ENCODE data around the gene USH1G.

Gene USH1G

DNA sequence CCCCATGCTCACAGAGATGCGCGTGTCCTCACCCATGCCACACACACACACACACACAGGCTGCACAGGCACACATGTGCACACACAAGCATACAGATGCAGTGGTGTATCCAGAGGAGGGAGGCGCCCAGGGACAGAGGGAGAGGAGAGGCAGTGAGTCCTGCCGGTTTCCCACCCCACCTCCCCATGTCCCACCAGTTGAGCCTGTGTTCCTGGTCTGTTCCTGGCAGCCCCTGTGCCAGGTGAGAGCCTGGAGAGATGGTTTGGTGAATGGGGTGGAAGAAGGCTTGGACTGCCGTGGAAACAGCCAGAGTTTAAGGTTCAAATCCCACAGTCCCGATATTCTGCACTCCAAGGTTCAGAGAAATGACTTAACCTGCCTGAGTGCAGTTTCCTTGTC, 19.4 kb downstream of the USH1G start:
- no peak for DNase-seq (ENCODE audit: low read depth in 3 of 3)

DNA sequence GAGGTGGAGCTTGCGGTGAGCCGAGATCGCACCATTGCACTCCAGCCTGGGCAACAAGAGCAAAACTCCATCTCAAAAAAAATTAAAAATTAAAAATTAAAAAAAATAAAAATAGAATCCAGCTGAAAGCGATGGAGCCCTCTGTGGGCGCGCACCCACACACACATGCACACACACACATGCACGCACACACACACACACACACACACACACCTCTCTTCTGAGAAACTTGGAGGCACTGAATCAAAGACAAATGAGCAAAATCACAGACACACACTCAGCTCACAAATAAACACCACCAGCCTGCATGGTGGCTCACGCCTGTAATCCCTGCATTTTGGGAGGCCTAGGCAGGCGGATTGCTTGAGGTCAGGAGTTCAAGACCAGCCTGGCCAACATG, 20.0 kb downstream of the USH1G start:
- DNase-seq (ENCODE audit: low read depth in 3 of 3), result no peak

DNA sequence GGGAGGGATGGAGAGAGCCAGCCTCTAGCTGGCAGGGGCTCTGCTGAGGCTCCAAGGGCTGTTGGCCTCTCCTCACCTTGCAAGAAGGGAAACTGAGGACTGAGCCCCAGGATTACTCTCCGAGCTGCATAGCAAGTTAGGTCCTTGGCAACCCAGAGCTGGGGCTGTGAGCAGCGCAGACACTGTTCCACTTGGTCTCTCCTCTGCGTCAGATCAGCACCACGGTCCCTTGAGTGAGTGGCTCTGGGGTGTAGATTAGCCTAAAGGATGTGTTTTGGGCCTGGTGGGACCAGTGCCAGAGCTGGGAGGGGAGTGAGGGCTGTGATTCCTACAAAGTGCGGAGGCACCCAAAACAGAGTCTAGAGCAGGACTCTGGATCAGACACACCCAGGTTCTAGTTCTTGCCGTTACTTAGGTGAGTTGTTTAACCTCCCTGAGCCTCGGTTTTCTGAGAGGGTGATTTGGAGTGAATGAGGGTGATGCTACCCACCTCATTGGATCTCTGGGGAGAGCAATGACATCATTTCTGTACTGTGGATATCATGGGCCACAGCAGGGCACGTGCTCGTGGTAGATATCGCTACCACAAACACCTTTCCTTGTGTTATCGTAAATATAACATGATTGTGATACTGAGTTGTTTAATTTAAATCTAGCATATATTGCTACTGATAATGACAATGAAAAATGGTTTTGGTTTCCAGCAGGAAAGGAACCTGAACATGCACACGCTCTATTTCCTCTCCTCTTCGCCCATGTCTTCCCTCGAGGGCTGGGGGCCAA, 21.5 kb downstream of the USH1G start:
- no peak for DNase-seq (ENCODE audit: low read depth in 3 of 3)

DNA sequence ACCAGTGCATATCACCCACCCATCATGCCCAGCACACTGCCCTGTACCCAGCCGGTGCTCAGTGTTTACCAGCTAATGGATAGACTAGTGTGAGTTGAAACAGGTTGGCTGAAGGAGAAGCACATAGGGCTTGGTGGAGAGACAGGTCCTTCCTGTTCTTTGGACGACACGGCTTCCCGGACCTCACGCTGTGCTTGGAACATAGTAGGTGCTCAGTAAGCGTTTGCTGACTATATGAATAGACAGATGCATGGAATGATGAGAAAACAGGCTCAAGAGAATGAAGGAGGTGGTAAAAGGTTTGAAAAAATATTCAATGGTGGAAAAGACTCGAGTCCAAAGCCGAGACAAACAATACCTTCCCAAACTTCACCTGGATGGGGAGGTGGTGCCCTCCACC, 22.8 kb downstream of the USH1G start:
- DNase-seq (ENCODE audit: low read depth in 3 of 3), result no peak

DNA sequence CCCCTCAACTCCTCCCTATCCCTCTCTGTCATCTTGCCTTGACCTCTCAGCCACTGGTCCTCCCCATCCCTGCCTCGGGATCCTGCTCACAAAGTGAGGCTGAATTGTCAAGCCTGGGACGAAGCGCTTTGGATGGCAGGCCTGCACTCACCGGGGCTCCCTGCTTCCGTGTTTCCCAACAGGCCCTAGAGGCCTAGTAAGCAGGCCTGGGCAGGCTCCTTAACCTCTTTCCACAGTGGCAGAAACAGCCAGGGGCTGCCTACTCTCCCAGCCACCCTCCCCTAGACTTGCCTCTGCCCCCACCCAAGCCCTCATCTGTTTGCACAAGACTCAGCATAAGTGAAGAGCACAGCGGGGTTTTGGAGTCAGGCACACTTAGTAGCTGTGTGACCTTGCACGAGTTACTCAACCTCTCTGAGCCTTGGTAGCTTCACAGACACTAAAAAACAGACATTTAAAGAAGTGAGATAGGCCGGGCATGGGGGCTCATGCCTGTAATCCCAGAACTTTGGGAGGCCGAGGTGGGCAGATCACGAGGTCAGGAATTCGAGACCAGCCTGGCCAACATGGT, 24.6 kb downstream of the USH1G start:
- no peak for DNase-seq (ENCODE audit: low read depth in 3 of 3)

DNA sequence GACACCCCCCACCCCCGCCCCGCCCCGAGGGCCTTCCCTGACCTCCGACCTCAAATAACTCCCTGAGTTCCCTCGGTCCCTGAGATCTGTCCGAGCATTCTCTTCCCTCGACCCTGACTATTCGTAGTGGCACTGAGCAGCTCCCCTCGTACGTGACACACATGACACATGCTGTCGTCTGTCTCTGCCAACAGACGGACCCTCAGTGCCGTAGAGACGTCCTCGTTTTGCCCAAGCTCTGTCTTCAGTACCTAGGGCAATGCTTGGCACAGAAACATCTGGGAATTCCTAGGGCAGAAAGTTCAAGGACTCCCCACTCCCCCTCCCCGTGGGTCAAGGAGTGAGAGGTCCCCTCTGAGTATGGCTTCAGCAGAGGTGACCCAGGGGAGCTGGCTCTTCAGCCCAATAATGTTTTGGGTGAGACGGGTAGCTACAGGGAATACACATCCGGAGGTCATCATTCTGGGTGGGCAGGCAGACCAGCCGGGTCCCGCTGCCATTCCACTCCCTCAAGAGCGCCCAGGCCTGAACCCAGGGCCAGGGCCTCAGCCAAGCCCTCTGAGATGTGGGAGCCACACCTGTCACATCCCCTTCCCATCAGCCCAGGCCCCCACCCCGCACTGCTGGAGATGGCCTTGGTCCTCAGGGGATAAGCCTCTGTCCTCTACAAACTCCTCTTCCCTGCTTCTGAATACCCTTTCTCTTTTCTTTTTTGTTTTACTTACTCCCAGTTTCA, 29.0 kb downstream of the USH1G start:
- DNase-seq (ENCODE audit: low read depth in 3 of 3), result no peak

DNA sequence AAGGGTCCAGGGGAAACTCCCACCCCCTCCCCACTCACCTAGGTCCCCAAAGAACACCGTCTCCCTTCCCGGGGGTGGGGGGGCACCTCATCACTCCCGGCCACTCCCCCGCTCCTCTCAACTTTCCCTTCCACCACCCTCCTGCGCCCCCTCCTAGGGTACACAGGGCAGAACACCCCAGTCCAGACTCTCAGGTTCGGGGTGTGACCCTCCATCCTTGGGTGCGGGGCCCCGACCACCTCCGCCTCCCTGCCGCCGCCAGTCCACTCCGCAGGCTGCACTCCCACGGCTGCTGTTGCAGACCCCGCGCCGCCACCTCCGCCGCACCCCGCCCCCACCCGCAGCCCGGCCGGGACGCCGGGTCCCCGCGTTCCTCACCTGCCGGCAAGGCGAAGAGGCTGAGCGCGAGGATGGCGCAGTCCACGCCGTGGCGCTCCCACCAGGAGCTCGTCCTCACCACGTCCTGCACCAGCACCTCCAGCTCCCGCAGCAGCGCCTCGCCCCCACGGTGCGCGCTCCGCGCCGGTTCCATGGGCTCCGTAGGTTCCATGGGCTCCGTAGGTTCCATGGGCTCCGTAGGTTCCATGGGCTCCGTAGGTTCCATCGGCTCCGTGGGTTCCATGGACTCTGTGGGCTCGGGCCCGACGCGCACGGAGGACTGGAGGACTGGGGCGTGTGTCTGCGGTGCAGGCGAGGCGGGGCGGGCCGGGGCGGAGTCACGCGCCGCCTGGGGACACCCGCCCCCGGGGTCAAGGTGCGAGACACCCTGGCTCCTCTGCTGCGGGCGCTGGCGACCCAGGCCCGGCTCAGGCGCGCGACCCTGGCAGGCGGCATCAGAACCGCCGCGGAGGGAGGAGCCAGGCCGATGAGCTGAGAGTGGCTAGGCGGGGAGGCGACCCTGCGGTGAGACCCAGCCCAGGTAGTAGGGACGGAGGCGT, 29.8 kb downstream of the USH1G start, which contains the start of gene FADS6:
FADS6 (minus strand) TSS at position 660 of the 938 bp plus-strand sequence; CDS start at position 622, 38 bp downstream.
- DNase-seq (ENCODE audit: low read depth in 3 of 3), result no peak

DNA sequence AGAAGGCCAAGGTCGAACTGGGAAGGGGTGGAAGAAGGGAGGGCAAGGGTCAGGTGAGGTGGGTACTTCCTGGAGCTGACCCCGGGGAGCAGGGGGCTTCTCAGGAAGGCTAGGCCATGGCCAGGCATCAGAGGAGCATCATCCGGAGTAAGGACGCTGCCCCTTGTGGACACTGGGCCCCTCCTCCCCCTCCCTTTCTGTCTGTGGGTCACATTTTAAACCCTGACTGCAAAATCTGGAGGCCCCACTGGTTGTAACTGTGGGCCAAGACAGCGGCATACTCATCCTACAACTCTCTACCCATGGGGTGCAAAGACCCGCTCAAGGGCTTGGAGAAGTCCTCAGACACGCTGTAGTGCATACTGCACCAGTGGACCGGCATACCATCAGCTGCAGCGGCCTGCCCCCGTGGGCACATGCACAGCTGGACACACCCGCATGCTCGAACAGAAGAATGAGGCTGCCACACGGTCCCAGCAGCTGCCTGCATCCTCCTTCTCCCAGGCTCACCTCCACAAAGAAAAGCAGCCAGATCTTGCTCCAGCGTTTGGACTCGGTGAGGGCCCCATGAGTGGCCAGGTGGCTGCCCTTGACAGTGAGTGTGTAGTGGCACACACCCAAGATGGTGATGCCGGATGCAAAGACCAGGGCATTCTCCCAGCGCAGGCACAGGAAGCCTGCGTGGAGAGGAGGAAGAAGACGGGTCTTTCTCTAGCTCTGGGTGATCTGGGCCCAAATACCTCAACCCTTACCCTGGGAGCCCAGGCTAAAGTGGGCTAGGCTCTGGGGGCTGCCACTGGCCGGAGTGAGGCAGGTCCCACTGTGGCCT, 30.8 kb downstream of the USH1G start:
- no peak for DNase-seq (ENCODE audit: low read depth in 3 of 3)

DNA sequence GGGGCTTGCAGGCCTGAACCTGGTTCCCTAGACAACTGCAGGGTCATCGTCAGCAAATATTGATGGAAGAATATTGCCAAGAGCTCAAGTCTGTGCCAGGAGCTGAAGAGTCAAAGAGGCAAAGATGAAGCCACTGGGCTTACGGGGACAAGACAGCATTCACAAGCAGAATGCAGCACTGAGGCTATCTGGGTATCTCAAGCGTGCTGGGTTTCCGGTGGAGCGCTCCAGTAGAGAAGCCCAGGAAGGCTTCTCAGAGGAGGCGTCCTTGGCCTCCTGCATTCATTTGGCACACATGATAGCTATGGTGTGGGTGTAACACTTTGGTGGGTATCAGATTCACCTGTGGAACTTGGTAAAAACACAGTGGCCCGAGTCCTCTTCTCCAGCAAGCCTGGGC, 32.5 kb downstream of the USH1G start:
- DNase-seq (ENCODE audit: low read depth in 3 of 3), result no peak

DNA sequence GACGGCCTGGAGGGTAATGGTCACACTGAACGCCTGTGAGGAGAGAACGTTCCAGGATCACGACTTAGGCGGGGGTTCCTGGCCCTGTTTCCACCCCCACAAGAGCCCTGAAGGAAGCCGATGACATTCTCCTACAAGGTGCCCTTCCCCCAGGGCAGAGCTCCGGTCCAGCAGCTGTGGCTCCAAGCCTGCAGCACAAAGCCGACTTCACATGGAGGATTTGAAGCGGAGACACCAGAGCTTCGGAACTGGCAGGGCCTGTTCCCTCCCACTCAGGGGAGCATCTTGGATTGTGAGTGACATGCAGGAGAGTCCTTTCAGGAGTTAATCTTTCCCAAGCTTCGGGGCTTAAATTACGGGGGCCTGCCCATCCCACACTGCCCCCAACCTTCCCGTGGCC, 34.6 kb downstream of the USH1G start:
- DNase-seq (ENCODE audit: low read depth in 3 of 3), result no peak

DNA sequence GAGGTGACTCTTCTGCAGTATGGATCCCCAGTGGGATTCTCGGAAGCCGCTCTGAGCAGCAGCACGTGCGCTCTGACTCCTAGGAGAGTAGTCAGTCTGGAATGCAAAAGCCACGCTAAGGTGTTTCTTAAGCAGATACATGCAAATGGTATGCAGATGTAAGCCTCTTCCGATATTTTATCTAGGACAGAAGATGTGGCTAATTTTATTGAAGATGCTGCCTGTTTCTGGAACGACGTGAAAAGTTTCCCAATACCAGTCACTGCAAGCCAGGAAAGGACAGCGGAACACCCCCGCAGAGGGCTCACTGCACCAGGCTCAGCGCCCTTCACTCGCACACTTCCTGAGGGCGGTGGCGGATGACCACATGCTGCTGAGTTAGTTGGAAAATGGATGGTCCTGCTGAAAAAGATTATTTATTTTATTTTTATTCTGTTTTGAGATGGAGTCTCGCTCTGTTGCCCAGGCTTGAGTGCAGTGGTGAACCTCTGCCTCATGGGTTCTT, 39.8 kb downstream of the USH1G start:
- no peak for DNase-seq (ENCODE audit: low read depth in 3 of 3)

DNA sequence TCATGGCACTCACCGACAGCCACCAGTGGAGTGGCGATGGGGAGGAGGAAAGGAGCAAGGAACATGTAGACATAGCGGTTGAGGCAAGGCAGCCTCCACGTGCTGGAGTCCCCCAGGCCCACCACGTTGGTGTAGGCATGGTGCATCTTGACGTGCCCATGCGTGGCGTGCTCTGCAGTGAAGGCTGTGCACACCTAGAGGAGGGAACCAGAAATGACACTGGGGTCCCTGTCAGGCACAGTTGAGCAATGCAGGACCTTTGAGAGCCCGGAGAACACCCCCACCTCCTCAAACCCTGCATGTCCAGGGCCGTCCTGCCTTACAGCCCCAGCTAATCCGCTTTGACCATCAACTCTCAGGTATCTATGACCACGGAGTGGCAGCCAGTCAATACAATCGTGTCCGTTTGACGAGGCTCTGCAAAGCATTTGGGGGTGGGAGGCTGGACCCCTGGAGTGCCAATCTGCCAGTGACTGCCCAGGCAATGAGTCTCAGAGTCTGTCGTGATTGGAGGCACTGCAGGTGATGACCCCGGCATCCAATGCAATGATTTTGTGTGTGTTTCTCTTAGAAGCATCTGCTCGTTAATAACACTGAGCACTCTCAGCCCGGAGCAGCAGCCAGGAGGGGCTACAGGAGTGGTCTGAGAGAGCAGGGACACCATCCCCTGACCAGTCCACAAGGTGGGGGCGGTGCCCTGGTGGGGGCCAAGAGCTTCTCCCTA, 40.4 kb downstream of the USH1G start:
- DNase-seq (ENCODE audit: low read depth in 3 of 3), result no peak

DNA sequence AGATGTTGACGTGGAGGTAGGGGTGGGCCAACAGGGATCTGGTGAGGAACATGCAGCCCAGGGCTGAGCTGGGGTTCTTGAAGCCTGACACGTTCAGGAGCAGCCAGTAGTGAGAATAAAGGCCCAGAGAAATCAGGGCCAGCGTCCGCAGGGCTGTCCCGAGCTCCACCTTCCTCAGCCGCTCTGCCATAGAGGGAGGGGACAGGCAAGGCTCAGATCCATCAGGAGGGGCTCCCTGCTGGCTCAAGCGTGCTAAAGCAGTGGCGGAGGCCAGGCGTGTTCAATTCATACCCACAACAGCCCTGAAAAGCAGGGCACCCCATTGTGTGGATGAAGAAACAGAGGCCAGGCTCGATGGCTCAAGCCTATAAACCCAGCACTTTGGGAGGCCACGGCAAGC, 42.0 kb downstream of the USH1G start:
- no peak for DNase-seq (ENCODE audit: low read depth in 3 of 3)

DNA sequence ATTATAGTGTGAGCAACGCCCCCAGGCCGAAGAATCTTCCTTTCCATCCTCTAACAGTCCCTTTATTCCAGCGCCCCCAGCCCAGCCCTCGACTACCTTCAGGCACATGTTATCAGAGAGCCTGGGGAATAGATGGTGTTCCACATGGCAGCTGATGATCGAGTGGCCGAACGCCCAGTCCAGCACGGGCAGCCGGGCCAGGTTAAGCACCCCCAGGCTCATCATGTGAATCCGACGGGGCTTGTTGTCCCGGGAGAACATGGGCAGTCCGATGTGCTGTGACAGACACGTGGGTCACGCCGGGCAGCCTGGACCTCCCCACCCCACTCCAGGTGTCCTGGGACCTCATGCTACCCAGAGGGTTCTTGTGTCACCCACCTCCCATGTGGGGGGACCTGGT, 43.7 kb downstream of the USH1G start:
- DNase-seq (ENCODE audit: low read depth in 3 of 3), result no peak

DNA sequence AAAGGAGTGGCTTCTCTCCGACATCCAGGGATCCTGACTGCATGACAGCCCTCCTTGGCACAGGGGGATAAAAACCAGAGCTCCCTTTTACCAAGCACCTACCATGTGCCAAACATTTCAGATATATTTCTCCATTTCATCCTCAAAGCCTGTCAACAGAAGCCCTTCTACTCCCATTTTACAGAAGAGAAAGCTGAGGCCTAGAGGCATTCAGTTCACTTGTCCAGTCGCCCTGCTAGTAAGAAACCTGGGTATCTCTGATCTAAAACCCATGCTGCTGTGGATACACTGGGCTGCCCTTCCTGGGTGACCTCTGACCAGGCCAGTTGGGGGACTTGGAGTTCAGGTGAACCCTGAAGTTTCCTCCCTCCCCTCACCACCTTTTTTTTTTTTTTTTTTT, 44.4 kb downstream of the USH1G start:
- DNase-seq (ENCODE audit: low read depth in 3 of 3), result no peak

DNA sequence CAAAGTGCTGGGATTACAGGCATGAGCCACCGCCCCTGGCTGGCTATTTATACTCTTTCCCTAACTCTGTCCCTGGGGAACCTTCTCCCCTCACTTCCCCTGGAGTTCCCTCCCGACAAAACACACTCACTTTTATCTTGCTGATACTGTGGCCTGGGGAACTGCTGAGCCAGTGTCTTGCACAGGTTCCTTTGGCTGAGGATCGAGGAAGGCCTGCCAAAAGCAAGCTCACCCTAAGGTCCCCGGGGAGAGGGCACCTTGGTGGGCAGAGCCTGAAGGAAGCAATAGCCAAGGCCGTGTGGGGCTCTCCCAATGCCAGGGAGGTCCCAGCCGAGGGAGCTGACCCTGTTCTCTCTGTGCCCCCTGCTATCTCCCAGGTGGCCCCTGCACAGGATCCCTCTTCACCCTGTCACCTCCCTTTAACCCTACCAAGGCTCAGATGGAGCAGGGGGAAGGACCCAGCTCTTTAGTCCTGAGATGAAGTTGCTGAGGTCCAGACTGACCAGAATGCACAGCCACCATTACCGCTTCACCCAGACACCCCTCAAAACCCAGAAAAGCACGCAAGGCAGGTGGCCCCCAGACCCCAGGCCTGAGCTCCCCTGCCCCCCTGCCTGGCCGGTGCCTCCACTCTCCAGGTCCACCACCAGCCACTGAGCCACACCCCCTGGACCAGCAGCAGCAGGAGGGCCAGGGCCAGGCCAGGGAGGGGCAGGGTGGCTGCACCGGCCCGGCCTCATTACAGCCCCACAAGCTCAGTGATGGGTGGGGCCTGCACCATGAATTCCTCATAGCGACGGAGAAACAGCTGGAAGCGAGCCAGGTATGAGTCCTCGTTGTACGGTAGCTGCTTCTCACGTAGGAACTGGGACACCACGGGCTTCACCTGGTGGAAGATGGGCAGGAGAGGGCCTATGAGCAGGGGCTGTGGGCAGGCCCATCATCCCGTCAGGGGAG, 45.2 kb downstream of the USH1G start:
- DNase-seq (ENCODE audit: low read depth in 3 of 3), result no peak

DNA sequence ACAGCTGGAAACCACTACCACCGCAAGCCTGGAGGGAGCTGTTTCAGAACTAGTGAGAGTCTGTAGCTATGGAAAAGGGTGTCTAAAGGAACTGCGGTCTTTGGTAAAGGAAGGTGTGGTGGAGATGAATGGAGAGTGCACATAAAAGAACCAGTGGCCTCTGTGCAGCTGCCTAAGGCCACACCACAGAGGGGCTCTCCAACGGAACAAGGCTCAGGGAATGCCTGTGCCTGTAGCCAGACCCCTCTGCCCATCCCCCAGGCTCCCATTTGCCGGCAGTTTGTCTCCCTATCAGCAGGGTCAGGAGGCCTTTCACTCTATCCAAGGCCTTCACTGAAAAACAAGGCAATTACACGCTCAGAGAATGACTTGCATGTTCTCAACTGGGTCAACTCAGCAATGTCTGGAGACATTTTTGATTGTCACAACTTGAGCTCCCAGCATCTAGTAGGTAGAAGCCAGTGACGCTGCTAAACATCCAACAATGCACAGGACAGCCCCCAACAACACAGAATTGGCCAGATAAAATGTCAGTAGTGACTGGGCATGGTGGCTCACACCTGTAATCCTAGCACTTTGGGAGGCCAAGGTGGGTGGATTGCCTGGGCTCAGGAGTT, 47.0 kb downstream of the USH1G start:
- no peak for DNase-seq (ENCODE audit: low read depth in 3 of 3)
